ENCODE measurements around the gene LRRFIP2. TPM values are rescaled to one million over a fixed set of nuclear protein-coding genes. Genes with fewer than 3 reads are reported as not detected.

LRRFIP2 gene
- total RNA-seq, 1 donor from 2014 or later = 36.7 TPM

- Histone ChIP-seq H3K9me3 (ENCODE audit: low read depth) (no peaks in the 10 kb centered on the region), H3K79me2 (ENCODE audit: low read depth) (peaks cover 3% of the 10 kb centered on the region), H3K9ac (no peak overlapping the region), H3K4me3 (no peak overlapping the region), H2AFZ (replicated peaks) (no peak overlapping the region), H3K27ac (no peak overlapping the region), H3K4me1 (no peaks in the 10 kb centered on the region), H3K27me3 (no peaks in the 10 kb centered on the region), H3K36me3 (no peaks in the 10 kb centered on the region), H3F3A (ENCODE audit: low read depth) (no peaks in the 10 kb centered on the region), H4K20me1 (ENCODE audit: low read depth) (no peaks in the 10 kb centered on the region), H3K4me2 (no peak overlapping the region)
- Mint-ChIP-seq H3K9me3 (no peaks in the 10 kb centered on the region), H3K27ac (no peak overlapping the region), H3K27me3 (ENCODE audit: insufficient read depth, low read depth) (no peaks in the 10 kb centered on the region), H3K4me3 (no peak overlapping the region), H3K36me3 (peaks cover 29% of the 10 kb centered on the region), H3K4me1 (no peaks in the 10 kb centered on the region)
- DNase-seq (ENCODE audit: low spot score) = no peak
- no peak for TF ChIP-seq CTCF (IDR thresholded peaks at IDR 0.05)
- TF ChIP-seq EZH2phosphoT487 (IDR thresholded peaks at IDR 0.05) = no peak
These were observed 29.6 kb downstream of the LRRFIP2 start for GRCh38 chr3:37144806-37145205.

- H3F3A ChIP-seq (ENCODE audit: low read depth) = no peaks in the 10 kb centered on the region
- H3K4me1 ChIP-seq = no peaks in the 10 kb centered on the region
- TF ChIP-seq EZH2 (IDR thresholded peaks at IDR 0.05) = no peak
- no peak for TF ChIP-seq EZH2phosphoT487 (IDR thresholded peaks at IDR 0.05)
- no peak for TF ChIP-seq CTCF (IDR thresholded peaks at IDR 0.05)
- H3K27ac ChIP-seq = no peak overlapping the region
- H3K9ac ChIP-seq = no peak overlapping the region
- no peaks in the 10 kb centered on the region for H3K79me2 ChIP-seq (ENCODE audit: low read depth)
- H3K4me3 ChIP-seq = no peak overlapping the region
- H3K4me2 ChIP-seq = no peak overlapping the region
- Mint-ChIP-seq H3K9me3 (no peaks in the 10 kb centered on the region), H3K27ac (no peak overlapping the region), H3K36me3 (peaks cover 29% of the 10 kb centered on the region), H3K27me3 (ENCODE audit: insufficient read depth, low read depth) (no peaks in the 10 kb centered on the region), H3K4me3 (no peak overlapping the region), H3K4me1 (no peaks in the 10 kb centered on the region)
- no peaks in the 10 kb centered on the region for H3K9me3 ChIP-seq (ENCODE audit: low read depth)
- DNase-seq (ENCODE audit: low spot score) = no peak
- no peaks in the 10 kb centered on the region for H4K20me1 ChIP-seq (ENCODE audit: low read depth)
- H2AFZ ChIP-seq (replicated peaks) = no peak overlapping the region
- H3K36me3 ChIP-seq = no peaks in the 10 kb centered on the region
- no peaks in the 10 kb centered on the region for H3K27me3 ChIP-seq
These were observed 30.6 kb downstream of the LRRFIP2 start for GRCh38 chr3:37143821-37144220.

GRCh38 chr3:37141676-37142075 lies 32.7 kb downstream of the LRRFIP2 start:
- DNase-seq (ENCODE audit: low spot score) = no peak
- Histone ChIP-seq H3K27me3 (no peaks in the 10 kb centered on the region), H2AFZ (replicated peaks) (no peak overlapping the region), H3K4me2 (no peak overlapping the region), H4K20me1 (ENCODE audit: low read depth) (no peaks in the 10 kb centered on the region), H3F3A (ENCODE audit: low read depth) (no peaks in the 10 kb centered on the region), H3K4me3 (no peak overlapping the region), H3K4me1 (no peaks in the 10 kb centered on the region), H3K79me2 (ENCODE audit: low read depth) (peaks cover 8% of the 10 kb centered on the region), H3K9me3 (ENCODE audit: low read depth) (no peaks in the 10 kb centered on the region), H3K9ac (no peak overlapping the region), H3K27ac (no peak overlapping the region), H3K36me3 (no peaks in the 10 kb centered on the region)
- H3K9me3 Mint-ChIP-seq = no peaks in the 10 kb centered on the region
- H3K4me3 Mint-ChIP-seq = no peak overlapping the region
- no peak overlapping the region for H3K27ac Mint-ChIP-seq
- no peaks in the 10 kb centered on the region for H3K27me3 Mint-ChIP-seq (ENCODE audit: insufficient read depth, low read depth)
- TF ChIP-seq EZH2 (IDR thresholded peaks at IDR 0.05) (no peak), CTCF (IDR thresholded peaks at IDR 0.05) (no peak), EZH2phosphoT487 (IDR thresholded peaks at IDR 0.05) (no peak)
- H3K4me1 Mint-ChIP-seq = no peaks in the 10 kb centered on the region
- peaks cover 18% of the 10 kb centered on the region for H3K36me3 Mint-ChIP-seq
